ENCODE results near the gene EQTN. TPM values are rescaled to one million over a fixed set of nuclear protein-coding genes. Genes with fewer than 3 reads are reported as not detected.

Gene EQTN
- total and polyA plus RNA-seq, 2 of the 8 experiments (the other 6 are each of a cell fraction or from before 2014, with no cell fraction given), result 0.23 TPM; not detected in 1

GRCh38 chr9:27329291-27329690, 32.3 kb upstream of the EQTN start:
- no peaks in the 10 kb centered on the region for H3K79me2 ChIP-seq (ENCODE audit: control insufficient read depth in 1 of 2, insufficient read depth in 2 of 2, low read length in 2 of 2)
- H3K23me2 ChIP-seq (ENCODE audit: low read depth, low read length), result no peaks in the 10 kb centered on the region
- no peak overlapping the region for H2AFZ ChIP-seq (ENCODE audit: low read length)
- H3K23ac ChIP-seq (ENCODE audit: insufficient read length), result no peak overlapping the region
- H3K27ac ChIP-seq (ENCODE audit: low read depth, low read length), result no peak overlapping the region
- H3K18ac ChIP-seq (ENCODE audit: extremely low read depth, low read length), result no peak overlapping the region
- no peak overlapping the region for H4K5ac ChIP-seq (ENCODE audit: insufficient read length, low read depth, low read length)
- H2AK5ac ChIP-seq (ENCODE audit: low read depth, low read length), result no peak overlapping the region
- H3K9me3 ChIP-seq (ENCODE audit: insufficient read depth in 2 of 2, low read depth in 1 of 2, low read length in 1 of 2), result peaks cover 0 to 5% of the 10 kb centered on the region in 2 experiments; a peak in 1 of 4 replicates
- no peak overlapping the region for H3K4me3 ChIP-seq (ENCODE audit: extremely low read depth in 1 of 4, insufficient read depth in 2 of 4, low read depth in 3 of 4, low read length in 4 of 4)
- no peak overlapping the region for H3K4ac ChIP-seq (replicated peaks; ENCODE audit: insufficient read length, low read depth, low read length)
- H3K4me1 ChIP-seq (replicated peaks in 1 of 4; ENCODE audit: control insufficient read depth in 3 of 4, insufficient read depth in 4 of 4, low read length in 3 of 4), result peaks cover 0 to 6% (median 0%) of the 10 kb centered on the region in 4 experiments; a peak in 1 of 7 replicates
- no peak overlapping the region for H4K8ac ChIP-seq (ENCODE audit: extremely low read depth, insufficient read depth, low read length)
- ChIA-PET POLR2A (ENCODE audit: partially characterized antibody) (no interaction called here), CTCF (ENCODE audit: partially characterized antibody) (interaction anchor here (2.3 to 6.4 kb wide), 3 partner anchors 201 to 218 kb away, joined by 6 to 63 read pairs (median 13); partner anchors contain the start of gene MOB3B)
- H2BK20ac ChIP-seq (ENCODE audit: low read length), result no peak overlapping the region
- H3K9ac ChIP-seq (replicated peaks in 1 of 4; ENCODE audit: extremely low read depth in 1 of 4, low read depth in 3 of 4, low read length in 3 of 4), result no peak overlapping the region
- no peak overlapping the region for H4K91ac ChIP-seq (replicated peaks; ENCODE audit: insufficient read length, low read length)
- H2BK120ac ChIP-seq (replicated peaks; ENCODE audit: low read depth, low read length), result no peak overlapping the region
- H3K27me3 ChIP-seq (replicated peaks in 1 of 4; ENCODE audit: control insufficient read depth in 3 of 4, extremely low read depth in 1 of 4, insufficient read depth in 3 of 4, low read length in 3 of 4), result no peaks in the 10 kb centered on the region
- no peak overlapping the region for H3K14ac ChIP-seq (ENCODE audit: insufficient read length)
- FAIRE-seq, result no peak
- no peak overlapping the region for H2BK15ac ChIP-seq (ENCODE audit: low read length)
- H3K56ac ChIP-seq (replicated peaks; ENCODE audit: insufficient read length, low read depth, low read length), result no peak overlapping the region
- no peaks in the 10 kb centered on the region; a peak in 1 of 8 replicates for H3K36me3 ChIP-seq (ENCODE audit: control insufficient read depth in 2 of 4, insufficient read depth in 4 of 4, low read length in 3 of 4)
- no peak overlapping the region for H2BK5ac ChIP-seq (ENCODE audit: low read depth, low read length)
- no peaks in the 10 kb centered on the region for H3K79me1 ChIP-seq (ENCODE audit: low read depth, low read length)
- DNase-seq (ENCODE audit: low read depth in 1 of 2, low spot score in 2 of 2), result no peak
- no peak overlapping the region for H2BK12ac ChIP-seq (ENCODE audit: low read depth, low read length)
- 86% methylated on average over 9 of the region's 9 CpGs; no CpG with 5 or more reads in 1 of the 2 experiments for WGBS, 2 experiments (ENCODE audit: extremely low coverage in 1 of 2, insufficient coverage in 1 of 2, insufficient read length in 1 of 2, insufficient replicate concordance in 2 of 2, low coverage in 1 of 2, low lambda C conversion rate in 2 of 2, missing lambda C conversion rate in 1 of 2)
- H3K4me2 ChIP-seq (ENCODE audit: insufficient read depth in 1 of 2, low read depth in 2 of 2, low read length in 2 of 2), result no peak overlapping the region
- no peaks in the 10 kb centered on the region for H4K20me1 ChIP-seq (replicated peaks in 1 of 2; ENCODE audit: control insufficient read depth in 1 of 2, insufficient read depth in 2 of 2, low read length in 2 of 2)
- TF ChIP-seq KDM4A (IDR thresholded peaks at IDR 0.05; ENCODE audit: low read depth, low read length, severe bottlenecking) (no peak), MAFK (IDR thresholded peaks at IDR 0.05; ENCODE audit: low read depth, low read length) (no peak), CEBPB (IDR thresholded peaks at IDR 0.05; ENCODE audit: low read depth, low read length) (no peak), ZNF274 (IDR thresholded peaks at IDR 0.05; ENCODE audit: borderline replicate concordance, extremely low read depth, low read length) (no peak), GABPA (IDR thresholded peaks at IDR 0.05; ENCODE audit: borderline replicate concordance, insufficient read depth, low read length) (no peak), TCF12 (IDR thresholded peaks at IDR 0.05; ENCODE audit: low read depth, low read length) (no peak), CBX5 (IDR thresholded peaks at IDR 0.05; ENCODE audit: low read depth, low read length) (no peak), POLR2A (IDR thresholded peaks at IDR 0.05; ENCODE audit: control extremely low read depth in 1 of 2, low read depth in 2 of 2, low read length in 2 of 2) (no peak), USF2 (IDR thresholded peaks at IDR 0.05; ENCODE audit: low read length) (no peak), CTBP2 (IDR thresholded peaks at IDR 0.05; ENCODE audit: borderline replicate concordance, insufficient read depth, insufficient read length, low read length) (no peak), MAX (IDR thresholded peaks at IDR 0.05) (no peak), SP2 (IDR thresholded peaks at IDR 0.05; ENCODE audit: low read length) (no peak), ASH2L (IDR thresholded peaks at IDR 0.05; ENCODE audit: low read length) (no peak), TAF1 (IDR thresholded peaks at IDR 0.05; ENCODE audit: low read depth, low read length) (no peak)

All from H1 (cell line).